ENCODE results near the gene TRPV4. TPM values are rescaled to one million over a fixed set of nuclear protein-coding genes. Genes with fewer than 3 reads are reported as not detected.

TRPV4 gene
- total RNA-seq, 2 donors from 2014 or later: 0.59 to 0.90 TPM

GRCh38 chr12:109822416-109822815 lies 10.8 kb downstream of the TRPV4 start:
- no peak for TF ChIP-seq CTCF (IDR thresholded peaks at IDR 0.05)
- H3K9me3 ChIP-seq: no peaks in the 10 kb centered on the region
- peaks cover 0 to 9% of the 10 kb centered on the region in 2 donors for H3K4me1 ChIP-seq
- no peaks in the 10 kb centered on the region for H3K27me3 ChIP-seq
- H3K36me3 ChIP-seq: no peaks in the 10 kb centered on the region
- DNase-seq (ENCODE audit: low spot score): no peak
- H3K27ac ChIP-seq: no peak overlapping the region
- no peak overlapping the region for H3K4me3 ChIP-seq

DNA sequence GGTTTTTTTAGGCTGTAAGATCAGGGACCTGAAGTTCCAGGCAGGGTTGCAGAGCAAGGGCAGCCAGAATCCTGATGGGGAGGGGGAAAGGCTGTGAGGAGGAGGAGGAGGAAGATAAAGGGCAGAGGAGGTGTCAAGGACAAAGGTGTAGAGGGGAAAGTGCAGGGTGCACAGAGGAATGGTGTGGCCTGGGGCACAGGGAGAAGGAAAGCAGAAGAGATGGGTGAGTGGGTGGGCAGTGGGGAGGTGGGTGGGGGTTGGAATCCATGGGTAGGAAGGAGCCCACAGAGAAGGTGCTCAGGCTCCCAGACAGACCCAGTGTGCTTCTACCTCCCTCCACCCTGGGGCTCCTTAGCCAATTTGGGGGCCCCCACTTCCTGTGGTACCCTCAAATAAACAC lies 11.2 kb downstream of the TRPV4 start:
- Histone ChIP-seq H3K27ac (no peak overlapping the region), H3K4me1 (peaks cover 0 to 9% of the 10 kb centered on the region in 2 donors), H3K4me3 (no peak overlapping the region), H3K9me3 (no peaks in the 10 kb centered on the region), H3K27me3 (no peaks in the 10 kb centered on the region), H3K36me3 (no peaks in the 10 kb centered on the region)
- TF ChIP-seq CTCF (IDR thresholded peaks at IDR 0.05): no peak
- DNase-seq (ENCODE audit: low spot score): no peak

DNA sequence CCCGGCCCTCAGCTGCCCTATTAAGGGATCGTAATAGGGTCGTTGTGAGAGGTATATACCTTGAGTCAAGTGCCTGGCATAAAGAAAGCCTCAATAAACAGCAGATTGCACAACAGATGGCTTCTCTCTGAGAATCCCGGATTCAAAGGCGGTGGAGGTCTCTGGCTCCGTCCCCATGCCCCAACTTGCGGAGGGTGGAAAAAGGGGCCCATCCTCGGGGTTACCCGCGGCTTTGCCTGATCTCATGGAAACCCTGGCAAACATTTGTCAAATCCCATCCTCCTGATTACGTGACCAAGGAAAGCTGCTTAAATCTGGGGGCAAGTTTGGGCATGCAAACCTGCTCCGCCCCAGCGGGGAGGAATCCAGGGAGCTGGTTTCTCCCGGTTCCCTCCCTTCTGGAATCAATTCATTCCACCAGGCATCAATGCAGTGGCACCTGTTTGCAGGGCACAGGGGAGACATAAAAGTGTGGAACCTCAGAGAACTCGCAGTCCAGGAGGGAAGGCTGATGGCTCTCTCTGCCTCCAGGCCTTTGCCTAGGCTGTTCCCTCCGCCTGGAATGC lies 12.3 kb downstream of the TRPV4 start:
- Histone ChIP-seq H3K4me1 (peaks cover 0 to 9% of the 10 kb centered on the region in 2 donors), H3K27me3 (no peaks in the 10 kb centered on the region), H3K9me3 (no peaks in the 10 kb centered on the region), H3K4me3 (no peak overlapping the region), H3K27ac (no peak overlapping the region), H3K36me3 (no peaks in the 10 kb centered on the region)
- no peak for DNase-seq (ENCODE audit: low spot score)
- TF ChIP-seq CTCF (IDR thresholded peaks at IDR 0.05): no peak

- H3K27me3 ChIP-seq: no peaks in the 10 kb centered on the region
- no peaks in the 10 kb centered on the region for H3K9me3 ChIP-seq
- H3K36me3 ChIP-seq: no peaks in the 10 kb centered on the region
- no peak for DNase-seq (ENCODE audit: low spot score)
- peaks cover 0 to 9% of the 10 kb centered on the region in 2 donors for H3K4me1 ChIP-seq
- no peak overlapping the region for H3K4me3 ChIP-seq
- H3K27ac ChIP-seq: no peak overlapping the region
- TF ChIP-seq CTCF (IDR thresholded peaks at IDR 0.05): no peak
Observed at GRCh38 chr12:109818905-109819500, 14.2 kb downstream of the TRPV4 start.

- Histone ChIP-seq H3K4me1 (peaks cover 0 to 8% of the 10 kb centered on the region in 2 donors), H3K27me3 (no peaks in the 10 kb centered on the region), H3K27ac (no peak overlapping the region), H3K4me3 (no peak overlapping the region), H3K36me3 (no peaks in the 10 kb centered on the region), H3K9me3 (no peaks in the 10 kb centered on the region)
- no peak for DNase-seq (ENCODE audit: low spot score)
- no peak for TF ChIP-seq CTCF (IDR thresholded peaks at IDR 0.05)
Observed at GRCh38 chr12:109818253-109818652, 14.9 kb downstream of the TRPV4 start.

Data from right atrium auricular region (tissue), 2 donors.